ENCODE measurements around the gene JAM3.

JAM3 gene

DNA sequence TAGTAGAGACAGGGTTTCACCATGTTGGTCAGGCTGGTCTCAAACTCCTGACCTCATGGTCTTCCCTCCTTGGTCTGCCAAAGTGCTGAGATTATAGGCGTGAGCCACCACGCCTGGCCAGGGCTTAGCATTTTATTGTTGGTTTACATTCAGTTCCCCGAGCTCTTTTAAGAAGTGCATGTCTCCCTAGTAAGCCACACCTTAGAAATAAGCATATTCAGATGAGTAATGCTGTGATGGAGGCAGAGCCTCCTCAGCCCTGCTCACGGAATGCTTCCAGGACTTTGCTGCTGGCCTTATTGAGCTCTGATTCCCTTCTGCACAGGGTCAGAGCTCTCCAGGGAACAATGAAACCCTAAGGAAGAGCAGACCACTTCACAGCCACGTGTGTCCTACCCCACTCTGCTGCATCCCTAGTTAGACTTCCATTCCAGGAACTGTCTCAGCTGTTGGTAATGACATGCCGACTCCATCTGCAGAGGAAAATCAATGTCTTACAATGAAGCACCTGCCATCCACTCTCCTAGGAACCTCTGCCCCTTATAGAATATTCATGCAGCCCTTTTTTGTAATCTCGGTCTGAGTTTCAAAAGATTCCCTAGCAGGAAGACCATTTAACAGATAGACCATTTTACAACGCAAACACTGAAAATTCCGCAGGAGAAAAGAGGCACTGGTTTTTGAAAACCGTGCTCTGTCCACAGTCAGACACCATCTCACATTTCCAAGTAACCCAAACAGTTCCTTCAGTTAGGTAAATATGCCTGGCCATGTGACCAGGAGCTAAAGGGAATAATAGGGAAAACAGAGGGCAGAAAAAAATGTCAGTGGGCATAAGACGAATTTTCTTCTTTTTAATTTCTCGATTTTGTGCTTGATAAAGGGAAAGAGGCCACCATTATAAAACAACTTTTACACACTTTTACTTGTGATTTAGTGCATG lies 1.7 kb upstream of the JAM3 start:
- DNase-seq (ENCODE audit: low spot score), result no peak
- TF ChIP-seq CTCF (conservative IDR thresholded peaks at IDR 0.05; ENCODE audit: low read depth), result no peak
- H3K27ac ChIP-seq, result no peak overlapping the region
- ChIA-PET POLR2A (ENCODE audit: low non-redundant PET) (no interaction called here), CTCF (interaction anchor here (0.8 kb wide), 1 partner anchor 10 kb away, joined by 3 read pairs; no protein-coding TSS in a partner anchor)

GRCh38 chr11:134069426-134070341 lies 812 bp downstream of the JAM3 start:
- CTCF ChIA-PET, result interaction anchor here (1.1 kb wide), 1 partner anchor 11 kb away, joined by 3 read pairs; no protein-coding TSS in a partner anchor
- no peak for DNase-seq (ENCODE audit: low spot score)
- no peak overlapping the region for H3K27ac ChIP-seq
- no peak for TF ChIP-seq CTCF (conservative IDR thresholded peaks at IDR 0.05; ENCODE audit: low read depth)
- POLR2A ChIA-PET (ENCODE audit: low non-redundant PET), result no interaction called here

DNA sequence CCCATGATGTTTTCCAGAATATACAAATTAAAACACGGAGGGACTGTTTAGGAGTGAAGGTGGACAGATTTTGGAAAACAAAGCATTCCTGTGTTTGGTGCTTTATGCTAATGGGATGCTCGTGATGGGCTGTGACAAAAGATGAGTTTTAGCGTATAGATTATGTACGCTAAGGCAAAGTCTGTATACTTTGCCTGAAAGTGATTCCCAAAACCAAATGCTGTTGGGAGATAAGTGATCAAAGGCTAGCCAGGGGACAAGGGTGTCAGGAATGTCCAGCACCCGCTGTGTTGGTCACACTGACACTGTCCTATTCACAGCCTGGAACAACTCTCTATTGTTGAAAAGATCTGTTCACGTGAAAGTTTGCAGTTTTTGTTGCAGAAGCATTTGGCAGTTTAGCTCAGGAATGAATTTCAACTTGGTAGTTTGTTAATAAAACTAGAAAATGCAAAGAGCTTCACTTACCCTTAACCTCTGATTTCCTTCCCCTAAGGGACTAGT lies 1.5 kb downstream of the JAM3 start:
- CTCF ChIA-PET, result no interaction called here

DNA sequence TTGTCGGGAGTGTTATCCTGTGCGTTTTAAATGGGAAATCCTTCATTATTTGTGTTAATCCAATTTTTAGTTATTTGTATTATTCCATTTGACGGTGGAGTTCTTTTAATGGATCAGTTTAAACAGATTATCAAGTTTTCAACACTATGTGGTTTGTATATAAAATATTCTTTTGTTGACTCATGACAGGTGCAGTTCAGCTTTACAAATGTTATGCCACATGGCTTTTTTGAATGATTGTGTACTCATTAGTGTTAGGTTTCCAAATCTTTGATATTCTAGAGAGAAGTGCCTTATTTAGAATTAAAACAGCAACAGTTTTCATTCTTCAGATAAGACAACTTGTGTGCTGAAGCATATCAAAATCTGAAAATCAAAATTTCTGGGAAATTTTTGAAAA lies 2.4 kb downstream of the JAM3 start:
- no peak overlapping the region for H3K27ac ChIP-seq
- DNase-seq (ENCODE audit: low spot score), result no peak
- ChIA-PET CTCF (no interaction called here), POLR2A (ENCODE audit: low non-redundant PET) (no interaction called here)
- no peak for TF ChIP-seq CTCF (conservative IDR thresholded peaks at IDR 0.05; ENCODE audit: low read depth)

More for the DNA sequence above, 1.5 kb downstream of the JAM3 start:
- POLR2A ChIA-PET (ENCODE audit: low non-redundant PET), result no interaction called here
- TF ChIP-seq CTCF (conservative IDR thresholded peaks at IDR 0.05; ENCODE audit: low read depth), result no peak
- no peak for DNase-seq (ENCODE audit: low spot score)
- H3K27ac ChIP-seq, result no peak overlapping the region

DNA sequence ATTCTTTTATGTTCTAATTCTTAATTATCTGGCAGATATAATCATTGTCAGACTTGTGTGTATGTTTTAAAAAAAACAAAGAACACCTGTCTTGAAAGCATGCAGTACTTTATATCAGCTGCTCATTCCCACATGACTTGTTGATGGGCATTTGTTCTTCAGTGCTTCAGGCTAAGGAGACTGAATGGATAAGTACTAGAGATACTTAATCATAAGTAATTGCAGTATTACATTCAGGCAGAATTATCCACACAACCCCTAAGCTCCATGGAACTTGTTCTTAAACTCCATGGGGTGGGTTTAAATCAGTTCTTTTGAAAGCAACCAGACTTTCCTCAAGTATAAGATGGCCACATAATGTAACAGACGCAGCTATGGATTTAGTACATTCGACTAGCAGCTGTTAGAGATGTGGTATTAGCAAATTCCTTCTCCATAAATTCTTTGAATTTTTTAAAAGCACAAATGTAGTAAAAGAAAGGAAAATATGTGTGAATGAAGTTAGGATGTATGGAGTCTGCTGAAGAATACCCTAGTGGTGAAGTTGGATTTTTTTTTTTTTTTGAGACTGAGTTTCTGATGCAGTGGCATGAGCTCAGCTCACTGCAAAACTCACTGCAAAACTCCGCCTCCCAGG lies 3.0 kb downstream of the JAM3 start:
- ChIA-PET POLR2A (ENCODE audit: low non-redundant PET) (no interaction called here), CTCF (interaction anchor here (0.6 kb wide), 1 partner anchor 591 kb away, joined by 3 read pairs; no protein-coding TSS in a partner anchor)
- no peak for DNase-seq (ENCODE audit: low spot score)

More for the DNA sequence above, 3.0 kb downstream of the JAM3 start:
- TF ChIP-seq CTCF (conservative IDR thresholded peaks at IDR 0.05; ENCODE audit: low read depth), result no peak
- no peak overlapping the region for H3K27ac ChIP-seq

Data from RWPE1 (cell line).